Measurements from ENCODE around the gene TRIM6. TPM values are rescaled to one million over a fixed set of nuclear protein-coding genes. Genes with fewer than 3 reads are reported as not detected.

TRIM6 gene
- total and polyA plus RNA-seq, 9 of the 15 experiments (the other 6 are each of a cell fraction or from before 2014, with no cell fraction given), result 5.0 to 11.8 (median 8.7) TPM

GRCh38 chr11:5600374-5600851, 4.0 kb downstream of the TRIM6 start (continued):
- TF ChIP-seq NCOA2 (IDR thresholded peaks at IDR 0.05; ENCODE audit: partially characterized antibody in 2 of 2) (peak in 1 of 2 experiments; percentile 27), RAD21 (CRISPR knock-in tag; conservative IDR thresholded peaks at IDR 0.05 in 1 of 2, IDR thresholded peaks at IDR 0.05 in 1 of 2) (peak; percentile 65 to 86), HINFP (tag; conservative IDR thresholded peaks at IDR 0.05; ENCODE audit: low read depth) (0 out of 2 replicates have a peak, but pooled peaks have one; percentile 32), MEIS2 (IDR thresholded peaks at IDR 0.05; ENCODE audit: partially characterized antibody) (no peak), DPF2 (IDR thresholded peaks at IDR 0.05) (0 out of 2 replicates have a peak, but pooled peaks have one; percentile 32), ID3 (CRISPR knock-in tag; IDR thresholded peaks at IDR 0.05) (no peak), ID3 (tag; IDR thresholded peaks at IDR 0.05) (0 out of 2 replicates have a peak, but pooled peaks have one; percentile 16), EP400 (IDR thresholded peaks at IDR 0.05) (peak; percentile 36; the same call in 1 of the 2 replicates), ZNF551 (CRISPR knock-in tag; IDR thresholded peaks at IDR 0.05) (no peak), MGA (IDR thresholded peaks at IDR 0.05) (peak; percentile 40; the same call in 1 of the 2 replicates), ELK1 (CRISPR knock-in tag; IDR thresholded peaks at IDR 0.05) (no peak), STAG1 (CRISPR knock-in tag; IDR thresholded peaks at IDR 0.05; ENCODE audit: borderline replicate concordance) (no peak)
